PC-3 (cell line): ENCODE results near the gene SSNA1. TPM values are rescaled to one million over a fixed set of nuclear protein-coding genes. Genes with fewer than 3 reads are reported as not detected.

Experiments used
- ATAC-seq: fragments of 200-7000 bp; cut with Tn5 transposase; 2 replicates; pipeline ENCODE4 v1.9.1; 2020; ENCODE audit warnings: mild to moderate bottlenecking, moderate library complexity
- BruUV-seq: library from RNA; stranded (reverse); fragments of 400-500 nt; replicated peaks from 2 replicates; lab custom pipeline; 2021; lab: Mats Ljungman, UMichigan
- CTCF ChIA-PET: fragments of 300-600 bp; sonication (Branson Sonifier 250); formaldehyde crosslinking; loops from one replicate; lab custom pipeline; 2022; ENCODE audit warnings: antibody characterized with exemption; lab: Charles Lee
- POLR2A ChIA-PET: fragments of 300-600 bp; sonication (Branson Sonifier 250); formaldehyde crosslinking; loops from one replicate; lab custom pipeline; 2022; ENCODE audit warnings: antibody characterized with exemption; ENCODE audit not compliant: unreplicated experiment; lab: Charles Lee
- DNase-seq: peaks from one replicate; pipeline ENCODE4 v3.0.0-alpha.2; 2015
- H2AFZ ChIP-seq: fragments of 300-600 bp; sonication (generic); 2 replicates; pipeline ENCODE4 v1.6.0; 2016; ENCODE audit warnings: antibody characterized with exemption, low read length
- H3F3A ChIP-seq: fragments of 300-600 bp; sonication (generic); one replicate; pipeline ENCODE4 v1.6.0; 2017; ENCODE audit warnings: antibody characterized with exemption, low read length, control low read depth, mild to moderate bottlenecking; ENCODE audit not compliant: unreplicated experiment
- H3K27ac ChIP-seq: fragments of 300-600 bp; sonication (generic); 2 replicates; pipeline ENCODE4 v1.5.1; 2016; ENCODE audit warnings: mild to moderate bottlenecking, low read length
- H3K27me3 ChIP-seq: fragments of 300-600 bp; sonication (generic); 2 replicates; pipeline ENCODE4 v1.6.1; 2016; ENCODE audit warnings: low read length, mixed read lengths
- H3K36me3 ChIP-seq: fragments of 300-600 bp; sonication (generic); 2 replicates; pipeline ENCODE4 v1.6.1; 2016; ENCODE audit warnings: low read depth, mixed run types, low read length, mixed read lengths
- H3K4me1 ChIP-seq: fragments of 300-600 bp; sonication (generic); 2 replicates; pipeline ENCODE4 v1.5.1; 2016; ENCODE audit warnings: low read length; ENCODE audit not compliant: insufficient read depth
- H3K4me2 ChIP-seq: fragments of 300-600 bp; sonication (generic); 2 replicates; pipeline ENCODE4 v1.6.0; 2016; ENCODE audit warnings: low read length
- H3K4me3 ChIP-seq: fragments of 300-600 bp; sonication (generic); 2 replicates; pipeline ENCODE4 v1.5.1; 2016; ENCODE audit warnings: mild to moderate bottlenecking, low read length, mixed read lengths
- H3K79me2 ChIP-seq: fragments of 300-600 bp; sonication (generic); 2 replicates; pipeline ENCODE4 v1.6.1; 2017; ENCODE audit warnings: low read length, mixed read lengths
- H3K9ac ChIP-seq: fragments of 300-600 bp; sonication (generic); 2 replicates; pipeline ENCODE4 v1.6.0; 2016; ENCODE audit warnings: mild to moderate bottlenecking, low read length
- H3K9me2 ChIP-seq: fragments of 300-600 bp; sonication (generic); replicated peaks from 2 replicates; pipeline ENCODE4 v1.6.1; 2016; ENCODE audit warnings: mixed run types, low read length, mixed read lengths
- H3K9me3 ChIP-seq: fragments of 300-600 bp; sonication (generic); 2 replicates; pipeline ENCODE4 v1.6.1; 2016; ENCODE audit warnings: low read length, mixed read lengths
- H4K20me1 ChIP-seq: fragments of 300-600 bp; sonication (generic); 2 replicates; pipeline ENCODE4 v1.6.1; 2016; ENCODE audit warnings: low read length, mixed read lengths
- EZH2 ChIP-seq: fragments of 300-600 bp; sonication (generic); IDR thresholded peaks from one replicate; pipeline ENCODE4 v1.6.1; 2017; ENCODE audit warnings: antibody characterized with exemption, mild to moderate bottlenecking, low read length; ENCODE audit not compliant: unreplicated experiment
- EZH2phosphoT487 ChIP-seq: fragments of 300-600 bp; sonication (generic); IDR thresholded peaks from 2 replicates; pipeline ENCODE4 v1.6.1; 2018; ENCODE audit warnings: mild to moderate bottlenecking, antibody characterized with exemption, low read length, borderline replicate concordance
- intact Hi-C: fragments of 100-400 bp; cut with micrococcal nuclease; formaldehyde crosslinking; loops from 2 replicates; pipeline ENCODE4 v1.9.0; 2023
- total RNA-seq: library from RNA; depleted of rRNA; stranded (reverse); fragments of >200 nt; gene quantifications from 2 replicates; pipeline ENCODE4 v1.2.3, GENCODE V29; 2014
- TF ChIP-seq, protein P1 (sequence below): fragments of 300-600 bp; sonication (generic); conservative IDR thresholded peaks from 2 replicates; pipeline ENCODE4 v1.5.1; 2017; ENCODE audit warnings: antibody characterized with exemption, low read depth, mild to moderate bottlenecking, low read length

SSNA1 gene
- total RNA-seq, 1 experiment from 2014 or later: 123 TPM

DNA sequence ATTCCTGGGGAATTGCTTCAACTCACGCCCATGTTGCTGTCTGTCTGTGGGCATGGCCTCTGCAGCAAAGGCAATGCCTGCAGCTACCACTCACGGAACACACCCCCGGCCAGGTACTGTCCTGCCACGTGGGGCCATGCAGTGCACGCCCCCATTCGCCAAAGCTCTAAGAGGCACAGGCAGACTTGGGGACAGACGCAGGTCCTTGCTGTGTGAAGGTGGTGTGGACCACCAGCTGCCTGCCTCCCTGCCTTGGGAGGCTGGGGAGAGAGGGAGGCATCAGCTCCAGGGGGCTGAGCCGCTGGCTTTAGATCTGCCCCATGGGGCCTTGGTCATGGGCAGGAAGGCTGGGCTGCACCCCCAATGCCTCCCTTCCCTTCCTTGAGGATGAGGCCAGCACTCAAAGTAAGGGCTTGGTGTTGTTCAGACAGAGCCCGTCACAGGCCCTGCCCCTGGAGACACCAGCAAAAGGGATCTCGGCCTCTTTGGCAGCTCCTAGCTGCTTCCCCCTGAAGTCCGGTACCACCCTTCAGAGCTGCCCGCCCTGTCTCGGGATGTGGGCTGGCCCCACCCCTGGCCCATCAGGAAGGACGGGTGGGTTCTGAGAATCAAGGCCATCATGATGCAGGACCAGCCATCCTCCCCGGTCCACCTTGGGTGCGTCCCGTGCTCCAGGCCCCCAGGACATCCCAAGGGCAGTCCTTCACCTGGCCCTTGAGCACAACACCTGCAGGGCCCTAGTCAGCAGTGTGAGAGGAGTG is 47.2 kb upstream of the SSNA1 start:
- Histone ChIP-seq H3K4me2 (no peak overlapping the region), H3F3A (no peaks in the 10 kb centered on the region), H3K9me3 (no peaks in the 10 kb centered on the region), H3K4me3 (no peak overlapping the region), H3K9ac (no peak overlapping the region), H3K27me3 (peaks cover 10% of the 10 kb centered on the region; the same call in 1 of the 2 replicates), H3K27ac (no peak overlapping the region), H4K20me1 (no peaks in the 10 kb centered on the region), H3K79me2 (no peaks in the 10 kb centered on the region), H3K36me3 (no peaks in the 10 kb centered on the region), H3K9me2 (no peaks in the 10 kb centered on the region), H3K4me1 (no peaks in the 10 kb centered on the region), H2AFZ (no peak overlapping the region)
- intact Hi-C loops: no loop called here
- no peak for DNase-seq
- ATAC-seq: no peak
- ChIA-PET CTCF (no interaction called here), POLR2A (interaction anchor here (0.6 kb wide), 1 partner anchor 9 kb away, joined by 3 read pairs; no protein-coding TSS in a partner anchor)
- TF ChIP-seq, protein P1, sequence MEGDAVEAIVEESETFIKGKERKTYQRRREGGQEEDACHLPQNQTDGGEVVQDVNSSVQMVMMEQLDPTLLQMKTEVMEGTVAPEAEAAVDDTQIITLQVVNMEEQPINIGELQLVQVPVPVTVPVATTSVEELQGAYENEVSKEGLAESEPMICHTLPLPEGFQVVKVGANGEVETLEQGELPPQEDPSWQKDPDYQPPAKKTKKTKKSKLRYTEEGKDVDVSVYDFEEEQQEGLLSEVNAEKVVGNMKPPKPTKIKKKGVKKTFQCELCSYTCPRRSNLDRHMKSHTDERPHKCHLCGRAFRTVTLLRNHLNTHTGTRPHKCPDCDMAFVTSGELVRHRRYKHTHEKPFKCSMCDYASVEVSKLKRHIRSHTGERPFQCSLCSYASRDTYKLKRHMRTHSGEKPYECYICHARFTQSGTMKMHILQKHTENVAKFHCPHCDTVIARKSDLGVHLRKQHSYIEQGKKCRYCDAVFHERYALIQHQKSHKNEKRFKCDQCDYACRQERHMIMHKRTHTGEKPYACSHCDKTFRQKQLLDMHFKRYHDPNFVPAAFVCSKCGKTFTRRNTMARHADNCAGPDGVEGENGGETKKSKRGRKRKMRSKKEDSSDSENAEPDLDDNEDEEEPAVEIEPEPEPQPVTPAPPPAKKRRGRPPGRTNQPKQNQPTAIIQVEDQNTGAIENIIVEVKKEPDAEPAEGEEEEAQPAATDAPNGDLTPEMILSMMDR: no peak
- TF ChIP-seq EZH2 (no peak), EZH2phosphoT487 (no peak)
- BruUV-seq: no TSS peak

GRCh38 chr9:137141976-137142936 is 46.2 kb upstream of the SSNA1 start:
- DNase-seq (no peak), ATAC-seq (no peak)
- POLR2A ChIA-PET: no interaction called here
- Histone ChIP-seq H3K4me3 (no peak overlapping the region), H3K79me2 (no peaks in the 10 kb centered on the region), H3K27me3 (peaks cover 10% of the 10 kb centered on the region; the same call in 1 of the 2 replicates), H3F3A (no peaks in the 10 kb centered on the region), H3K9me2 (no peaks in the 10 kb centered on the region), H4K20me1 (no peaks in the 10 kb centered on the region), H3K36me3 (no peaks in the 10 kb centered on the region), H2AFZ (no peak overlapping the region), H3K9ac (no peak overlapping the region), H3K4me2 (no peak overlapping the region), H3K4me1 (no peaks in the 10 kb centered on the region), H3K9me3 (no peaks in the 10 kb centered on the region), H3K27ac (no peak overlapping the region)
- no peak for TF ChIP-seq EZH2phosphoT487
- TF ChIP-seq, protein P1: no peak
- no peak for TF ChIP-seq EZH2
- CTCF ChIA-PET: no interaction called here
- intact Hi-C loops: no loop called here
- BruUV-seq: no TSS peak
